Uterine smooth muscle cell (primary cell): ENCODE data around the gene HOXC5. TPM values are rescaled to one million over a fixed set of nuclear protein-coding genes. Genes with fewer than 3 reads are reported as not detected.

Experiments used
- total RNA-seq: library from RNA; depleted of rRNA; stranded (reverse); fragments of >200 nt; gene quantifications from 2 replicates; pipeline ENCODE4 v1.2.3, GENCODE V29; 2014

HOXC5 gene
- total RNA-seq, result under 0.01 TPM in 1 of 2 replicates, not detected in the other

DNA sequence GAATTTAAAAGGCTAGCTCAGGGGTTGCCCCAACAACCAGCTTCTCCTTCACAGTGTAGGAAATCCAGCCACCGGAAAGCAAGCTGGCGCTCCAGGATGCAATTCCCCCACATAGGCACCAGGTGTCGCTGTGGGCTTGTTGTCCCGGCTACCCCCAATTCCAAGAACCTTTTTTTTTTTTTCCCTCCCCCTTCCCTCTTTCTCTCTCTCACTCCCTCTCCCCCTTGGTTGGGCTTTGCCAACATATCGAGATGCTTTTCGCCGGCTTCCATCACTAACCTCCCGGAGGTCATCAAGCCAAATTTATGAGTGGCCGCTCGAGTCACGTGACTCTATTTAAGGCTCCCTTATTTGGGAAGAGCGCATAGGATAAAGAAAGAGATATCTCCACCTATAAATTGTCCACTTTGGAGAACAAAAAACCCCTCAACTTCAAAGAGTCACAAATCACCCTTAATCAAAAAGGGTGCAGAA, at the start of gene HOXC5:
Gene HOXC5, plus strand, starts transcription at position 424 of the 474 bp plus-strand sequence. CDS start 73 bp downstream, outside the sequence.

DNA sequence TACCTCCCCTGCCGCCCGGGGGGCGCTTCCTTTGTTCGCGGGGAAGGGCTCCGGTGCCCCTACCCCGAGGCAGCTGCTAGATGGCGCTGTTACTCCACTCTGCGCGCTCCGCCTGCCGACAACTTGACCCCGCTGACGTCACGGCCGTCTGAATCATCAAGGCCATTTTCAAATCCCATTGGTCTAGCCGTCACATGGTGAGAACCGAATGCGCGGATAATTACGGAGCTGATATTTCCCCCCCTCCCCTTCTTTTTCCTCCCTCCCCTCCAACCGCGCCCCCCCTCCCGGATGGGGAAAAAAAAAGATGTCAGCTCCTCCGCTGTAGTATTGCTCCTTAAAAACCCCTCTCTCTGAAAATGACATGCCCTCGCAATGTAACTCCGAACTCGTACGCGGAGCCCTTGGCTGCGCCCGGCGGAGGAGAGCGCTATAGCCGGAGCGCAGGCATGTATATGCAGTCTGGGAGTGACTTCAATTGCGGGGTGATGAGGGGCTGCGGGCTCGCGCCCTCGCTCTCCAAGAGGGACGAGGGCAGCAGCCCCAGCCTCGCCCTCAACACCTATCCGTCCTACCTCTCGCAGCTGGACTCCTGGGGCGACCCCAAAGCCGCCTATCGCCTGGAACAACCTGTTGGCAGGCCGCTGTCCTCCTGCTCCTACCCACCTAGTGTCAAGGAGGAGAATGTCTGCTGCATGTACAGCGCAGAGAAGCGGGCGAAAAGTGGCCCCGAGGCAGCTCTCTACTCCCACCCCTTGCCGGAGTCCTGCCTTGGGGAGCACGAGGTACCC, 47.8 kb upstream of the HOXC5 start, which contains the start of gene HOXC10:
Gene HOXC10, plus strand, starts transcription at position 246 of the 791 bp plus-strand sequence. Its CDS starts 114 bp downstream, at position 360.

DNA sequence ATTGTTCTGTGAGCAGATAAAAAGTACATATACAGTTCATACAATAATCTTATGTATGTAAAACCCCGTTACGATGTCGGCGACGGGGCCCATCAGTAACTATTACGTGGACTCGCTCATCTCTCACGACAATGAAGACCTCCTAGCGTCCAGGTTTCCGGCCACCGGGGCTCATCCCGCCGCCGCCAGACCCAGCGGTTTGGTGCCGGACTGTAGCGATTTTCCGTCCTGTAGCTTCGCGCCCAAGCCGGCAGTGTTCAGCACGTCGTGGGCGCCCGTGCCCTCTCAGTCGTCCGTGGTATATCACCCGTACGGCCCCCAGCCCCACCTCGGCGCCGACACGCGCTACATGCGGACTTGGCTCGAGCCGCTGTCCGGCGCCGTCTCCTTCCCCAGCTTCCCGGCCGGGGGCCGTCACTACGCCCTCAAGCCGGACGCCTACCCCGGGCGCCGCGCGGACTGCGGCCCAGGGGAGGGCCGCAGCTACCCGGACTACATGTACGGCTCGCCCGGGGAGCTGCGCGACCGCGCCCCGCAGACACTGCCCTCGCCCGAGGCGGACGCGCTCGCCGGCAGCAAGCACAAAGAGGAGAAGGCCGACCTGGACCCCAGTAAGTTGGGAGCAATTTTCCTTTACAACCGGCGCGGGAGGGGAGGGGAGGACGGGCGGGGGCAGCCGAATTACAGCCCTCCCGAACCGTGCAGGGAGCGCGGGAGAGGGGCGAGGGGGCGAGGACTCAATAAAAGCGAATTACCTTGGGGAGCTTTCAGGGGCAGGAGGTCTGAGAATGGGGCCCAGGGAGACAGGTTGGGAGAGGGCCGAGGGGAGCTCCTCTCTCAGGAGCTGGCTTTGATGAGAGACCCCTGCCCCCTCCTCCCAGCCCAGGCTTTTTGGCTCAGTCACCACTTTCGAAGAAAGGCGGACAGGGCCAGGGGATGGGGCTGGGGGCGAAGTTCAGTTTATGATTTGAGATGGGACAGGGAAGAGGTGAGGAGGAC, 32.4 kb upstream of the HOXC5 start, which contains the start of gene HOXC9:
Gene HOXC9, plus strand, starts transcription at position 46 of the 999 bp plus-strand sequence. Its CDS starts 28 bp downstream, at position 74.

DNA sequence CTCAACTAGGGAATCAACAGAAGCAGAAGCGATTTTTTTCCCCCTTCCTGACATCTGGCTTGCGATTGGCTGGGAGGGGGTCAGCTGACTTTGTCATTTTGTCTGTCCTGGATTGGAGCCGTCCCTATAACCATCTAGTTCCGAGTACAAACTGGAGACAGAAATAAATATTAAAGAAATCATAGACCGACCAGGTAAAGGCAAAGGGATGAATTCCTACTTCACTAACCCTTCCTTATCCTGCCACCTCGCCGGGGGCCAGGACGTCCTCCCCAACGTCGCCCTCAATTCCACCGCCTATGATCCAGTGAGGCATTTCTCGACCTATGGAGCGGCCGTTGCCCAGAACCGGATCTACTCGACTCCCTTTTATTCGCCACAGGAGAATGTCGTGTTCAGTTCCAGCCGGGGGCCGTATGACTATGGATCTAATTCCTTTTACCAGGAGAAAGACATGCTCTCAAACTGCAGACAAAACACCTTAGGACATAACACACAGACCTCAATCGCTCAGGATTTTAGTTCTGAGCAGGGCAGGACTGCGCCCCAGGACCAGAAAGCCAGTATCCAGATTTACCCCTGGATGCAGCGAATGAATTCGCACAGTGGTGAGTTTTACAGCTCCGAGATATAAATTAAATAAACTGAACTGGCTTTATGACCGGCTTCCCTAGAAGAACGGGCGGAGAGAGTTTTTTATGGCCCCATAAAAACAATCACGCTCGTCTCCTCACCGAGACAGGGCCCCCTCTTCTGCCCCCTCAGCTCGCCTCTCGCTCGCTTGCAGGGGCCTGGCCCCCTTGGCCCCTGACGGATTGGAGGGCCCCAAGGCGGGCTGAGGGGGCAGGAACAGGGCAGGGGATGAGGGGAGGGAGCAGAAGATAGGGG, 4.3 kb upstream of the HOXC5 start, which contains the start of gene HOXC6:
Gene HOXC6, plus strand, starts transcription at position 127 of the 888 bp plus-strand sequence. Its CDS starts 82 bp downstream, at position 209.

DNA sequence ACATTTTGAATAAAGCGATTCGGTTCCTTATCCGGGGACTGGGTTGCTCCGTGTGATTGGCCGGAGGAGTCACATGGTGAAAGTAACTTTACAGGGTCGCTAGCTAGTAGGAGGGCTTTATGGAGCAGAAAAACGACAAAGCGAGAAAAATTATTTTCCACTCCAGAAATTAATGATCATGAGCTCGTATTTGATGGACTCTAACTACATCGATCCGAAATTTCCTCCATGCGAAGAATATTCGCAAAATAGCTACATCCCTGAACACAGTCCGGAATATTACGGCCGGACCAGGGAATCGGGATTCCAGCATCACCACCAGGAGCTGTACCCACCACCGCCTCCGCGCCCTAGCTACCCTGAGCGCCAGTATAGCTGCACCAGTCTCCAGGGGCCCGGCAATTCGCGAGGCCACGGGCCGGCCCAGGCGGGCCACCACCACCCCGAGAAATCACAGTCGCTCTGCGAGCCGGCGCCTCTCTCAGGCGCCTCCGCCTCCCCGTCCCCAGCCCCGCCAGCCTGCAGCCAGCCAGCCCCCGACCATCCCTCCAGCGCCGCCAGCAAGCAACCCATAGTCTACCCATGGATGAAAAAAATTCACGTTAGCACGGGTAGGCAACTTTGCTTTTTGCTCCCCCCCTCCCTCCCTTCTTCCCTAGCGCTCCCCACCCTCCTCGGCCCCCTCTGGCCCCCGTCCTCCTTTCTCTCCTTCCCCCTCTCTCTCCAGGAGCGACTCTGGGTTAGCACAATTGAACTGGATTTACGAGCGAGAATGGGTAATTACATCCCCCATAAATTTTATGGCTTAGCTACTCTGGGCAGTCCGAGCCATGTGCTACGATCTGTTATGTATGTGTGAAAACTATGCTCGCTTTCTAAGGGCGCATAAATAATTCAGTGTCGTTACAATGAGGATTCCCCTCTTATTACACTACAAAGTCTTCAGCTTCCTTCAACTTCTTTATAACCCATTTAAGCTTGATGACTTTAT, 21.2 kb downstream of the HOXC5 start, which contains the start of gene HOXC4:
Gene HOXC4, plus strand, starts transcription at position 85 of the 991 bp plus-strand sequence. Its CDS starts 88 bp downstream, at position 173.

Other genes starting within 250 kb of the HOXC5 start
- gene HOXC13, start 94.2 kb upstream of the HOXC5 start, total RNA-seq, result not detected in 2 replicates
- not detected in 2 replicates for gene HOXC12, start 78.1 kb upstream of the HOXC5 start, total RNA-seq
- gene HOXC11, start 59.9 kb upstream of the HOXC5 start, total RNA-seq, result not detected in 2 replicates
- under 0.01 TPM in 1 of 2 replicates, not detected in the other for gene HOTAIR, start 58.1 kb upstream of the HOXC5 start, total RNA-seq
- gene HOXC10, start 47.9 kb upstream of the HOXC5 start, total RNA-seq, result not detected in 2 replicates
- gene HOXC9, start 32.9 kb upstream of the HOXC5 start, total RNA-seq, result 0.11 TPM in 1 of 2 replicates, not detected in the other
- not detected in 2 replicates for gene HOXC8, start 24.1 kb upstream of the HOXC5 start, total RNA-seq
- 0.11 TPM in 1 of 2 replicates, not detected in the other for gene HOXC6, start 4.6 kb upstream of the HOXC5 start, total RNA-seq
- not detected in 2 replicates for gene HOXC4, start 20.8 kb downstream of the HOXC5 start, total RNA-seq
- gene SMUG1, start 155.9 kb downstream of the HOXC5 start, total RNA-seq, result 26.2 and 32.2 TPM in 2 replicates
- 32.5 and 51.1 TPM in 2 replicates for gene CBX5, start 247.1 kb downstream of the HOXC5 start, total RNA-seq
- gene HNRNPA1, start 247.7 kb downstream of the HOXC5 start, total RNA-seq, result 453 and 704 TPM in 2 replicates